ENCODE results near the gene NRF1.

Gene NRF1

GRCh38 chr7:129686063-129686462, 74.5 kb downstream of the NRF1 start:
- no peak for DNase-seq

DNA sequence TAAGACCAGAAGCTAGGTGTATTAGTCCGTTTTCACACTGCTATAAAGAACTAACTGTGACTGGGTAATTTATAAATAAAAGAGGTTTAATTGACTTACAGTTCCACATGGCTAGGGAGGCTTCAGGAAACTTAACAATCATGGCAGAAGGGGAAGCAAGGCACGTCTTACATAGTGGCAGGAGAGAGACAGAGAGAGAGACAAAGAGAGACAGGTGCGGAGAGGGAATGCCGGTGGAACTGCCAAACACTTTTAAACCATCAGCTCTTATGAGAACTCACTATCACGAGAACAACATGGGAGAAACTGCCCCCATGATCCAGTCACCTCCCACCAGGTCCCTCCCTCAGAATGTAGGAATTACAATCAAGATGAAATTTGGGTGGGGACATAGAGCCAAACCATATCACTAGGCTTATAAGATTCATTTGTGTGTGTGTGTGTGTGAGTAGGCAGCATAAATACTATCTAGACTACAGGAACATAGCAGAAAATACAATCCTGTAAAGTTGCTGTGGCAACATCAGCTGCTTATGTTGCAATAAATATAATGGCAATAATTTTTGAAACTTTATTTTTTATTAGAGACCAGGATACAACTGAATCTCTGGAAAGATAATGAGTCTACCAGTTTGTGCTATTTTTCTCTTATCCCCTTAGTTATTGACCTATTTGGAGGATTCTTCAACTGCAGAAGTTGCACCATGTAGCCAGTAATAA, 77.1 kb downstream of the NRF1 start:
- DNase-seq: no peak

DNA sequence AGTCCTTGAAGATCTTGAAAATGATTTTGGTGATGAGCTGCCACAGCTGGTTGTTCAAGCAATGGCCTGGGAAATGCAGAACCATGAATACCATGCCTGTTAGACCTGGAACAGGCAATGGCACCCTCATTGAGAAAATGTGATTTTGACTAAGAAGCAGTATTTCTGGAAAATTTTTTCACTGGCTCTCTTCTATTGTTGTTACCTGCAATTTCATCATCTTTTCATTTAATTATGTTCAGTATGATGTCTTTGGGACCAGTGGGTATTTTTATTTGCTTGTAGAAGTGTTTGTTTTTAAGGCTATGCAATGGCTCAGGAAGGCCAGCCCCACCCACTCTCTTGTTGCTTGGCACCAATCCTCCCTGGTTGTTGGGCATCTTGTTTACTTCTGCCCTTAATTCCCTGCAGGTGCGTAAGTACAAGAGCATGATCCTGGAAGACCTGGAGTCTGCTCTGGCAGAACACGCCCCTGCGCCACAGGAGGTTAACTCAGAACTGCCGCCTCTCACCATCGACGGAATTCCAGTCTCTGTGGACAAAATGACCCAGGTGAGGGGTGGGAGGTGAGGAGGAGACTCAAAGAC, 78.6 kb downstream of the NRF1 start:
- DNase-seq: no peak

DNA sequence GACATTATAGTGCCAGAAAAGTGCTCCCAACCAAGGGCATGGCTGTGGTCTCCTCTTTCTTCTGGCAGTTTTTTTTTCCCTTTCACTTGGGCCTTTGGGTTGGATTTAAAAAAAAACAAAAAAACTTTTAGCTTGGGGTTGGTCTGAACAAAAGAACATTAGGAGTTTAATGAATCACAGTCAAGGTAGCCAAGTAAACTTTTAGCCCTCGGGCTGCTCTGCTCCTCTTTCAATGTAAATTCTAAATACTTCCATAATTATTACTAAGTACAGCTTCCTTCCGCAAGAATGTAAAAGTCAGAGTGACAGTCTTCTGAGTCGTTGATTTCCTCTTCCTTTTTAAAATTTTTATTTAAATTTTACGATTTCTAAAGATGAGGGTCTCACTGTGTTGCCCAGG, 79.2 kb downstream of the NRF1 start:
- no peak for DNase-seq

DNA sequence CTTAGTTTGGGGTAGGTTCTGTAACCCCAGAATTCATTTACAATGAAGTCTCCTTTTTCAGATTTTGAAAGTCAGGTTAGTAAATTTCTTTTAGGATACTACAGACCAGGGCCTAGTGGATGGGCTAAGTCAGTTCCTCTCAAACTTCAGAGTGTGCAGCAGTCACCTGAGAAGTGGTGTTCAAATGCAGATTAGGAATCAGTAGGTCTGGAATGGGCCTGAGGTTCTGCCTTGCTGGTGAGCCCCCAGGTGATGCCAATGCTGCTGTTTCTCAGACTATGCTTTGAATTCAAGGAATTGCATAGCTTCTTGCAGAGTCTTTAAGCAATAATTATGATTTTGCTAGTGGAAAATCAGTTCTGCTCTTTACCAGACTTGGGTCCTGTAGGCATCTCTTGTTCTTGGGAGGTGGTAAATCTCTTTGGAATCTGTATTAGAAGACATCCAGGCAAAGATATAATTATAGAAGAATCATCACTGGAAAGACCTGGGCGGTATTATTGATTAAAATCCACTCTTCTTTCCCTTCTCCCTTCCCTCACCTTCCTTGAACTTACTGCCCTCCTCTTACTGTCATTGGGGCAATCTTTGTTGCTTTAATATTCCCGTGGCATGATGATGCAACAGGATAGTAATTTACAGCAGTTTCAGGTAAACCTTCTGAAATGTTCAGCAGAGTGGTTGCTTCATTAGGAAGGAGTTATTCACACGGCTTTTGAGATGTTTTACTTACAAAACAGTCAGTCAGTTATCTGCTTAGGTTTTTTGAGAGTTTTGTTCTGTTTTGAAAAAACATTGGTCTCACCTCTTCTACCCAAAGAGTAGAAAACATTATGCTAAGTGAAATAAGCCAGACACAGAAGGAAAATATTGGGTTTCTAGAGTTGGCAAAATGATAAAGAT, 87.2 kb downstream of the NRF1 start:
- DNase-seq: no peak

DNA sequence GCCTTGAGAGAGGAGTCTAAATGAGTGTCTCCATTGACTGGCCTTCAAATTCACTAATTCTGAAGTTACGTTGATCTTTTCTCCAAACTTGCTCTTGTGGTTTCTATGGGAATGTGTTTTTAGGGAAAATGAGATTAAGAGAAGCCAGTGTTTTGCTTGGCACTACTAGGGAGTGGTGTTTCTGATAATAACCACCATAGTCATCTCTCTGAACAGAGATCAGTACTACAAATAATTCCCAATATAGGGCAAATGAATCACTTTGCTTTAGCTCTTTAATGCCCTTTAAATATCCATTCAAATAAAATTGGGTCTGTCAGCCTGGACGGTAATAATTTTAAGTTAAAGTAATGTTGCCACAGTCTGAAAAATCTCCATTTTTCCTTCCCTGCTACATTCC, 90.8 kb downstream of the NRF1 start:
- no peak for DNase-seq

- no peak for DNase-seq
Measured at GRCh38 chr7:129702761-129703338, 91.3 kb downstream of the NRF1 start.

GRCh38 chr7:129703751-129704150, 92.2 kb downstream of the NRF1 start:
- no peak for DNase-seq

DNA sequence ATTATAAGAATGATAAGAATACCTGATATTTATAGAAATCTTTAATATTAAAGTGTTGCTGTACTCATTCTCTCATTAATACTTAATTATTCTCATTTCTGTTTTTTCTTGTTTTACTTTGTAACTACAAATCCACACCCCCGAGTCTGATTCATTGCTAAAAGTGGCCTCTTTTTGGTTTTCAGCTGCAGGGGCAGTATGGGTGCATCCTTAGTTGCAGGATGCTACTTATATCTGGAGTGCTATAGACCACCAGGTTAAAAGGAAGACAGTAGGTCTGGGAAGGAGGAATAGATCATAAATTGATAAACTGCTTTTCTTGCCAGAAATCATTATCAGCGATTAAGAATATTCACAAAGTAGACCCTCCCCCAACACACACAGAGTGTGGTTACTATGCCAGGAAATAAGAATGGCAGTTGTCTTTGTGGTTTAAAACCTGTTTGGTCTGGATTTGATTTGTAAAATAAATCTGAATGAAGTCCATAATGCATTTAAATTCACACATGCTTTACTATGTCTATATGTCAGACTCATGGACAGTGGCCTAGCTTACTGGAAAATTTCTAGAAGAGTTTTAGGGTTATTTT, 96.5 kb downstream of the NRF1 start:
- DNase-seq: no peak

- DNase-seq: no peak
Measured at GRCh38 chr7:129713544-129713943, 102.0 kb downstream of the NRF1 start.

- DNase-seq: no peak
Measured at GRCh38 chr7:129714514-129715063, 103.1 kb downstream of the NRF1 start.

GRCh38 chr7:129719980-129720732, 108.6 kb downstream of the NRF1 start:
- peak in 2 of 3 donors; percentile 6 to 22 for DNase-seq

- peak; percentile 27 to 61 (median 46) for DNase-seq
Measured at GRCh38 chr7:129721068-129721467, 109.5 kb downstream of the NRF1 start.

DNA sequence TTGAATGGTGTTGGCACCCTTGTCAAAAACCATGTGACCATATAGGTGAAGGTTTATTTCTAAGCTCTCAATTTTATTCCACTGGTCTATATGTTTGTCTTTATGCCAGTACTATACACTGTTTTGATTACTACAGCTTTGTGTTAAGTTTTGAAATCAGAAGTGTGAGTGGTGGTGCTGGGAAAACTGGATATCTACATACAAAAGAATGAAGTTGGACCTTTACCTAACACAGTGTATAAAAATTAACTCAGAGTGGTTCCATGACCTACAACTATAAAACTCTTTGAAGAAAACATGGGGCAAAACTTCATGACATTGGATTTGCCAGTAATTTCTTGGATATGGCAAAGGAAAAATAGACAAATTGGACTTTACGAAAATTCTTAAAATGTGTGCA, 112.2 kb downstream of the NRF1 start:
- DNase-seq: no peak

DNA sequence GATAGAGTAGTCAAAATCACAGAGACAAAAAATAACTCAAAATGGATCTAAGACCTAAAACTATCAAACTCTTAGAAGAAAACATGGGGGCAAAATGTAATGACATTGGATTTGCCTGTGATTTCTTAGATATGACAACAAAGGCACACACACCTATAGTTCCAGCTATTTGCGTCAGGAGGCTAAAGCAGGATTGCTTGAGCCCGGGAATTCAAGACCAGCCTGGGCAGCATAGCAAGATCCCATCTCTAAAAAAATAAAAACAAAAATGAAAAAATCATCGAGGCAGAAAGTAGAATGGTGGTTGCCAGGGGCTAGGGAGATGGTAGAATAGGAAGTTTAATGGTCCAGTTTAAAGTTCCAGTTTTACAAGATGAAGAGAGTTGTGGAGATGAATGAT, 113.3 kb downstream of the NRF1 start:
- no peak for DNase-seq

GRCh38 chr7:129728875-129729467, 117.5 kb downstream of the NRF1 start:
- DNase-seq: no peak

GRCh38 chr7:129729511-129729910, 118.0 kb downstream of the NRF1 start:
- DNase-seq: no peak

DNA sequence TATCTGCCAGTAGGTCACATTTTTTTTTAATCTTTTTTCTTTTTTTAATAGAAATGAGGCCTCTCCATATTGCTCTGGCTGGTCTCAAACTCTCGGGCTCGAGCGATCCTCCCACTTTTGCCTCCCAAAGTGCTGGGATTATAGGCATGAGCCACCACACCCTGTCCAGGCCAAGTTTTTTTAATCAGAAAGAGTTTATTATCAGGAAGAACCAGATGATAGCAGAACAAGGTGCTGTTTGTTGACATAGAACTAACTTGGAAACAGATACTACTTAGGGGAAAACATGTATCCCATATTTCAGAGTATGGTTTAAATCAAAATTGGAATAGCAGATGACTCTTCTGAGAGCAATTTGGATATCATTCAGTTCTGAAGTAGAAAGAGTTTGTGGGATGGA, 118.6 kb downstream of the NRF1 start:
- no peak for DNase-seq

GRCh38 chr7:129734400-129734799, 122.9 kb downstream of the NRF1 start:
- DNase-seq: no peak

DNA sequence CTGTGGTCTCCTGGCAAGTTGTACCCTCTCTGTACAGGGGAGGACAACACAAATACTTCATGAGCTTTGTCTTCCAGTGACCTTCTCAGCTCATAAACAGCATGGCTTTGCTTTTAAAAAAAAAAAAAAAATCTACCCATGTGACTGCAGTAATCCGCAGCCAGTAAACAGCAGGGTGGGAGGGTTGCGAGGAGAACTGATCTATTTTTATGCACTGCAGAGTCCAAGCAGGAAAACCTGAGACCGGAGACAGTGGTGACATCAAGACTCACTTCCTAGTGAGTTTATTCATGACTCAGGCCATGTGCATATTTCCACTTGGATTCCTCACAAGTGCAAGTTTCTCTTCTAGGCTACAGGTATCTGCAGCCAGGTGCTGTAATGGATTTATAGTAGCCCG, 127.9 kb downstream of the NRF1 start:
- peak; percentile 10 to 34 (median 33) for DNase-seq

GRCh38 chr7:129740574-129741410, 129.3 kb downstream of the NRF1 start:
- DNase-seq: no peak
